WTC11 (cell line): ENCODE results near the gene TWIST1. TPM values are rescaled to one million over a fixed set of nuclear protein-coding genes. Genes with fewer than 3 reads are reported as not detected.

Source experiments
- ATAC-seq: fragments of 200-7000 bp; cut with Tn5 transposase; 2 replicates; pipeline ENCODE4 v1.10.0; 2021; ENCODE audit warnings: mild to moderate bottlenecking, moderate library complexity
- CTCF ChIA-PET: fragments of 300-600 bp; sonication (Branson Sonifier 250); formaldehyde crosslinking; loops from one replicate; lab custom pipeline; 2021; ENCODE audit warnings: antibody characterized with exemption; lab: Charles Lee
- POLR2A ChIA-PET: fragments of 350-600 bp; sonication (Branson Sonifier 250); formaldehyde crosslinking; loops from one replicate; lab custom pipeline; 2021; ENCODE audit warnings: antibody characterized with exemption; lab: Charles Lee
- DNase-seq: peaks from one replicate; pipeline ENCODE4 v3.0.0; 2021; ENCODE audit warnings: low spot score
- H3K27ac Mint-ChIP-seq: 2 replicates; pipeline ENCODE4 v1.8.0; 2021; ENCODE audit warnings: mixed read lengths
- H3K27me3 Mint-ChIP-seq: 2 replicates; pipeline ENCODE4 v1.8.0; 2021; ENCODE audit warnings: low read depth, mild to moderate bottlenecking, moderate library complexity, mixed read lengths
- H3K36me3 Mint-ChIP-seq: 2 replicates; pipeline ENCODE4 v1.8.0; 2021; ENCODE audit warnings: mixed read lengths
- H3K4me1 Mint-ChIP-seq: 2 replicates; pipeline ENCODE4 v1.8.0; 2022; ENCODE audit warnings: mixed read lengths
- H3K4me3 Mint-ChIP-seq: 2 replicates; pipeline ENCODE4 v1.8.0; 2021; ENCODE audit warnings: mild to moderate bottlenecking, moderate library complexity, mixed read lengths
- H3K9me3 Mint-ChIP-seq: 2 replicates; pipeline ENCODE4 v1.8.0; 2021; ENCODE audit warnings: mixed read lengths
- AFF4 ChIP-seq: sonication (generic); formaldehyde crosslinking; IDR thresholded peaks from 2 replicates; pipeline ENCODE4 v1.8.1; 2023; ENCODE audit warnings: mild to moderate bottlenecking, missing genetic modification reagents, borderline replicate concordance
- AR ChIP-seq: fragments of 250-450 bp; sonication (Bioruptor Pico); IDR thresholded peaks from 2 replicates; pipeline ENCODE4 v1.9.0; 2021; ENCODE audit warnings: mild to moderate bottlenecking
- ATF3 ChIP-seq: sonication (generic); formaldehyde crosslinking; conservative IDR thresholded peaks from 2 replicates; pipeline ENCODE4 v1.8.1; 2022; ENCODE audit warnings: mild to moderate bottlenecking, missing genetic modification reagents
- CREM ChIP-seq: sonication (generic); formaldehyde crosslinking; IDR thresholded peaks from 2 replicates; pipeline ENCODE4 v1.8.1; 2022; ENCODE audit warnings: mild to moderate bottlenecking, missing genetic modification reagents, moderate library complexity
- ELF4 ChIP-seq: sonication (generic); formaldehyde crosslinking; IDR thresholded peaks from 2 replicates; pipeline ENCODE4 v1.8.1; 2022; ENCODE audit warnings: low read depth, mild to moderate bottlenecking, moderate library complexity, missing genetic modification reagents
- ESRRA ChIP-seq: sonication (generic); formaldehyde crosslinking; IDR thresholded peaks from 2 replicates; pipeline ENCODE4 v1.8.1; 2022; ENCODE audit warnings: mild to moderate bottlenecking, missing genetic modification reagents, borderline replicate concordance
- FOXP4 ChIP-seq: sonication (generic); formaldehyde crosslinking; IDR thresholded peaks from 2 replicates; pipeline ENCODE4 v1.8.0; 2022; ENCODE audit warnings: mild to moderate bottlenecking, missing genetic modification reagents
- GTF2I ChIP-seq: fragments of 250-450 bp; sonication (Bioruptor Pico); conservative IDR thresholded peaks from 2 replicates; pipeline ENCODE4 v1.4.0; 2021; ENCODE audit warnings: mild to moderate bottlenecking
- HMGA2 ChIP-seq: fragments of 250-450 bp; sonication (Bioruptor Pico); IDR thresholded peaks from 2 replicates; pipeline ENCODE4 v1.4.0; 2021; ENCODE audit warnings: mild to moderate bottlenecking, moderate library complexity
- MLX ChIP-seq: sonication (generic); formaldehyde crosslinking; IDR thresholded peaks from 2 replicates; pipeline ENCODE4 v1.8.1; 2023; ENCODE audit warnings: mild to moderate bottlenecking, missing genetic modification reagents, moderate library complexity
- PREB ChIP-seq: sonication (generic); formaldehyde crosslinking; IDR thresholded peaks from 2 replicates; pipeline ENCODE4 v1.8.1; 2022; ENCODE audit warnings: mild to moderate bottlenecking, missing genetic modification reagents, moderate library complexity, borderline replicate concordance
- PRRX2 ChIP-seq: fragments of 250-450 bp; sonication (Bioruptor Pico); IDR thresholded peaks from 2 replicates; pipeline ENCODE4 v1.8.0; 2021; ENCODE audit warnings: mild to moderate bottlenecking
- SMAD3 ChIP-seq: sonication (generic); formaldehyde crosslinking; IDR thresholded peaks from 2 replicates; pipeline ENCODE4 v1.8.0; 2022; ENCODE audit warnings: missing genetic modification reagents, mild to moderate bottlenecking, borderline replicate concordance
- SMAD4 ChIP-seq: sonication (generic); formaldehyde crosslinking; IDR thresholded peaks from 2 replicates; pipeline ENCODE4 v1.8.0; 2022; ENCODE audit warnings: mild to moderate bottlenecking, missing genetic modification reagents
- SP1 ChIP-seq: sonication (generic); formaldehyde crosslinking; conservative IDR thresholded peaks from 2 replicates; pipeline ENCODE4 v1.8.1; 2022; ENCODE audit warnings: missing genetic modification reagents
- ZBTB43 ChIP-seq: sonication (generic); formaldehyde crosslinking; IDR thresholded peaks from 2 replicates; pipeline ENCODE4 v1.8.1; 2023; ENCODE audit warnings: mild to moderate bottlenecking, missing genetic modification reagents
- ZNF396 ChIP-seq: fragments of 250-450 bp; sonication (Bioruptor Pico); IDR thresholded peaks from 2 replicates; pipeline ENCODE4 v1.8.0; 2021; ENCODE audit warnings: mild to moderate bottlenecking, moderate library complexity, borderline replicate concordance
- ZNF512 ChIP-seq: sonication (generic); formaldehyde crosslinking; IDR thresholded peaks from 2 replicates; pipeline ENCODE4 v1.8.1; 2022; ENCODE audit warnings: missing genetic modification reagents, borderline replicate concordance
- ZSCAN18 ChIP-seq: fragments of 250-450 bp; sonication (Bioruptor Pico); IDR thresholded peaks from 2 replicates; pipeline ENCODE4 v2.1.2; 2022; ENCODE audit warnings: mild to moderate bottlenecking, moderate library complexity
- total RNA-seq: library from RNA; stranded (reverse); gene quantifications from 3 replicates; pipeline ENCODE4 v1.2.3, GENCODE V29; 2021

Gene TWIST1
- total RNA-seq, 1 experiment from 2014 or later, result not detected

GRCh38 chr7:19112274-19113001 lies 5.0 kb downstream of the TWIST1 start:
- peak overlapping the region; percentile 39 for H3K4me3 Mint-ChIP-seq
- peak; percentile 34 for DNase-seq
- H3K27me3 Mint-ChIP-seq, result peaks cover 95% of the 10 kb centered on the region
- no peaks in the 10 kb centered on the region for H3K36me3 Mint-ChIP-seq
- TF ChIP-seq HMGA2 (CRISPR knock-in tag) (no peak), ZNF396 (CRISPR knock-in tag) (no peak), MLX (CRISPR knock-in tag) (no peak), ZBTB43 (CRISPR knock-in tag) (no peak), AFF4 (CRISPR knock-in tag) (no peak), AR (CRISPR knock-in tag) (no peak), SMAD4 (CRISPR knock-in tag) (no peak), ESRRA (CRISPR knock-in tag) (no peak), PREB (CRISPR knock-in tag) (no peak), SMAD3 (CRISPR knock-in tag) (no peak), ZNF512 (CRISPR knock-in tag) (no peak), GTF2I (CRISPR knock-in tag) (no peak), ELF4 (no peak), CREM (no peak), PRRX2 (no peak), ZSCAN18 (CRISPR knock-in tag) (no peak), FOXP4 (CRISPR knock-in tag) (no peak), ATF3 (CRISPR knock-in tag) (no peak), SP1 (no peak)
- TF ChIP-seq, all 79 proteins: peak for 0
- Mint-ChIP-seq H3K9me3 (no peaks in the 10 kb centered on the region), H3K4me1 (peaks cover 56% of the 10 kb centered on the region), H3K27ac (no peak overlapping the region)
- POLR2A ChIA-PET, result no interaction called here
- no peak for ATAC-seq
- CTCF ChIA-PET, result no interaction called here
